GM18870 (cell line): ENCODE results near the gene STARD13.

Experiments
- ATAC-seq: cut with Tn5 transposase; IDR thresholded peaks from one replicate; pipeline ENCODE4 v1.9.1; 2021; ENCODE audit warnings: moderate library complexity; ENCODE audit not compliant: unreplicated experiment

The STARD13 gene

GRCh38 chr13:33069365-33069764 lies 216.2 kb downstream of the STARD13 start:
- ATAC-seq, result no peak

GRCh38 chr13:33066329-33066728 lies 219.2 kb downstream of the STARD13 start:
- no peak for ATAC-seq

GRCh38 chr13:33060815-33061214 lies 224.7 kb downstream of the STARD13 start:
- no peak for ATAC-seq

- no peak for ATAC-seq
Measured at GRCh38 chr13:33058776-33059327, 226.7 kb downstream of the STARD13 start.

GRCh38 chr13:33057019-33057780 lies 228.4 kb downstream of the STARD13 start:
- no peak for ATAC-seq

GRCh38 chr13:33053397-33054066 lies 232.0 kb downstream of the STARD13 start:
- no peak for ATAC-seq
